Fibroblast of skin of abdomen (primary cell): ENCODE data around the gene PIP4P1. TPM values are rescaled to one million over a fixed set of nuclear protein-coding genes. Genes with fewer than 3 reads are reported as not detected.
"Not testable (repeated sequence)": the region's sequence is repeated elsewhere in the genome, so short reads cannot be mapped to it uniquely, and the experiment has no call there.

ENCODE experiments used
- DNase-seq: peaks from one replicate; pipeline ENCODE4 v3.0.0-alpha.2; 2013
- polyA plus RNA-seq, 2 experiments: library from polyadenylated mRNA; unstranded; fragments of 120-200 nt; gene quantifications; one replicate each; pipeline ENCODE4 v1.2.1, GENCODE V29; 2013; ENCODE audit not compliant: insufficient read length in 2 of 2

PIP4P1 gene
- polyA plus RNA-seq (2013, experiment 1 of 2; ENCODE audit: insufficient read length): 22.7 TPM
- polyA plus RNA-seq (2013, experiment 2 of 2; ENCODE audit: insufficient read length): 20.3 TPM

DNA sequence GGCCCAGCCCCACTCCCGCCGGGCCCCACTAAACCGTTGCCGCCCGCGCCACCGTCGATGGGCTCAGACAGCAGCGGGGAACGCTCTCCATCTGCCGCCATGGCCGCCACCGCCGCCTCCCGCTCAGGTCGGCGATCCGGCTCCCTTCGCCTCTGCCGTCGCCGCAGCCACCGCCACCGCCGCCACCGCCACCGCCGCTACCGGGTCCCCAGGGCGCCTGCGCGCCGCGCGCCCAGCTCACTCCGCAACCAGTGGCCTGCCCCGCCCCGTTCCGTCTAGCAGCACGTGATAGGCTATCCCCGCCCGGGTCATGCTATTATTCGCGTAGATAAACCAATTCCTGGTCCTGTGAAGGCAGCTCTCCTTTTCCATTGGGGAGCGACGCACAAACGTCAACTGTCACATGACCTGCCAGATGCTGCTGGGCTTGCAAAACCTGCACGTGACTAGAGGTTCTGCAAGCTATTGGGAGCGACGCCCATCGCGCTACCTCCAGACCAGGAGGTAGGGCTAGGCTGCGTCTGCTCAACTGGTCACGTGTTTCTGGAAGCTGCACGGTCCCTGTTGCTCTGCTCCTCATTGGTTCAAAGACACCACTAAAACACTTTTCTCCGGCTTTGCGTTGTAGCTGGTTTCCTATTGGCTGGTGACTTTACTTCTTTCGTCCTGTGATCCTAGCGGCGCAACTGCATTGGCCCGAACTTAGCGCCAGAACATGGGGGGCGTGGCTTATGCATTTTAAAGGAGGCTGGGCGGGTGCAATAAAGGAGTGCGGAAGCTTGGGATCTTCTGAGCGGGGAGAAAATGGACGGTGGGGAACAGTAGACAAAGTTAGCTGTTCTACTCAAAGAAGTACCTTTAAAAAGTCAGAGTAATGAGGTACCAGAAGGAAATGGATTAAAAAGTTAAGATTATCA, at the start of gene PIP4P1:
TSS of gene PIP4P1 (minus strand) at position 210 of the 917 bp plus-strand sequence. CDS start at position 101, 109 bp downstream.
- peak; percentile 100 for DNase-seq

GRCh38 chr14:20508367-20508766, 47.1 kb upstream of the PIP4P1 start:
- no peak for DNase-seq

DNA sequence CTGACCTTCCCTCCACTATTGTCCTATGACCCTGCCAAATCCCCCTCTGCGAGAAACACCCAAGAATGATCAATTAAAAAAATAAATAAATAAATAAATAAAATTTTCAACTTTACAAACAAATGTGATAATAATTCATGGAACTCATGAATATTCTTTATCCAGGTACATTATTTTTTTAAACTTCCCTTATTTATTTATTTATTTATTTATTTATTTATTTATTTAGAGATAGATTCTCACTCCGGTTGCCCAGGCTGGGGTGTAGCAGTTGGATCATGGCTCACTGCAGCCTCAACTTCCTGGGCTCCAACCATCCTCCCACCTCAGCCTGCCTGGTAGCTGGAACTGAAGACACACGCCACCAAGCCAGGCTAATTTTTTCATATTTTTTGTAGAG, 46.3 kb upstream of the PIP4P1 start:
- not testable (repeated sequence) for DNase-seq

GRCh38 chr14:20506752-20507151, 45.5 kb upstream of the PIP4P1 start:
- not testable (repeated sequence) for DNase-seq

DNA sequence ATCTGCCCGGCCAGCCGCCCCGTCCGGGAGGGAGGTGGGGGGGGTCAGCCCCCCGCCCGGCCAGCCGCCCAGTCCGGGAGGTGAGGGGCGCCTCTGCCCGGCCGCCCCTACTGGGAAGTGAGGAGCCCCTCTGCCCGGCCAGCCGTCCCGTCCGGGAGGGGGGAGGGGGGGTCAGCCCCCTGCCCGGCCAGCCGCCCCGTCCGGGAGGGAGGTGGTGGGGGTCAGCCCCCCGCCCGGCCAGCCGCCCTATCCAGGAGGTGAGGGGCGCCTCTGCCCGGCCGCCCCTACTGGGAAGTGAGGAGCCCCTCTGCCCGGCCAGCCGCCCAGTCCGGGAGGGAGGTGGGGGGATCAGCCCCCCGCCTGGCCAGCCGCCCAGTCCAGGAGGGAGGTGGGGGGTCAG, 45.0 kb upstream of the PIP4P1 start:
- DNase-seq: not testable (repeated sequence)

DNA sequence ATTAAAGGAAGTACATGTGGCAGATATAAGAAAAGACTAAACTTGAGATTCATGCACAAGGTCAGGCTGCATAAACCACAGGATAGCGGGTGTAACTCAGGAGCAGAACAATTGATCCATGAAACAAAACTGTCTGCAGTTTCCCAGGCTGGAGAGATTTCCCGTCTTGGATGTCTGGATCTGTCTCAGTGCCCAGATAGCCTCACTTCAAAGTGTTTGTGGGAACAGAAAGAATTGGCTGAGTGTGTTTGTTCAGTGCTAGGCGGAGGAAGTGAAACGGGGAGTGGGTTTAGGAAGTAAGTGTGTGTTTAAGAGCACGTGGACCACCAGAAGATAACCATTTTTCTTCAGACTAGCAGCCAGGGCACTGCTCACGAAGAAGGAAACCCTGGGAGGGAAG, 42.7 kb upstream of the PIP4P1 start:
- no peak for DNase-seq

DNA sequence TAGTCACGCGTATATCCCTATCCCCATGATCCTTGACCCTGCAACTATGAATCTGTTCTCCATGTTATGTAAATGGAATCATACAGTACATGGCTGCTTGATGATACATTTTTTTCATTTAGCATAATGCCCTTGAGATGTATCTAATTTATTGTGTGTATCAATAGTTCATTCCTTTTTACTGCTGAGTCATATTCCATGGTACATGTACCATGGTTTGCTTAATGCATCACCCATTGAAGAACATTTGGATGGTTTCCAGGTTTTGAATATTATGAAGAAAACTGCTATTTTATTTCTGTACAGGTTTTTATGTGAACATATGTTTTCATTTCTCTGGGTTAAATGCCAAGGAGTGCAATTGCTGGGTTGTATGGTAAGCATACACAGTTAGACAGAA, 40.1 kb upstream of the PIP4P1 start:
- no peak for DNase-seq

DNA sequence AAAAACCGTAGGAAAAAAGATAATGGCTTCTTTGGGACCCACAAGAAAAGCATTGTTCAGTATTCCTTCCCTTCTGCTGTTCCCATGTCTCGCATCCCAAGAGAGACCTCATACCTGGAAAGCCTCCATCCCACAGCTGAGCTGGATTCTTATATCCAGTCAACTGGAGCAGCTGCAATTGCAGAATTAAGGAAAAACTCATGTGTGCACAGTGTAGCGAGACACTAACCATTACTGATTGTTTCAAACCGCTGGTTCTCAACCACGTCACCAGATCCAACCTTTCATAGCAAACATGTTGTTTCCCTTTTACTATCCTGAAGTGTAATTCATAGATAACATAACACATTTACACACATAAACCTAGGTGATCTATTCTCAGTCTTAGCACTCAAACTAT, 38.6 kb upstream of the PIP4P1 start:
- DNase-seq: no peak

DNA sequence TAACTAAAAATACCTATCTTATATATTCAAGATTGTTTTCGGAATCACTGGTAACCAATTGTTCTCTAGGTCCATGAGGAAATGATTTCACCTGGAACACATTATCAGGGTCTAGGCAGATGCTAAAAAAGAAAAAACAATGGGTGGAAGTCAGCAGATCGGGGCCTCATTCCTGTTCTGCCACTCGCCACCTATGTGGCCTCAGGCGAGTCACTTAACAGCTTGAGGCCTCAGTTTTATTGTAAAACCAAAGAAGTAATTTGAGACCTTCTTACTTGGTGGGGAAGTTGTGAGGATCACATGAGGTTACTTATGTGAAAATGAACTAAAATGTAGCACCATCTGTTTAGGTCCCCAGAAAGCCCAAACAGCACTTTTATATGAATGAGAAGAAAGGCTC, 37.9 kb upstream of the PIP4P1 start:
- no peak for DNase-seq

GRCh38 chr14:20498622-20499021, 37.4 kb upstream of the PIP4P1 start:
- no peak for DNase-seq

DNA sequence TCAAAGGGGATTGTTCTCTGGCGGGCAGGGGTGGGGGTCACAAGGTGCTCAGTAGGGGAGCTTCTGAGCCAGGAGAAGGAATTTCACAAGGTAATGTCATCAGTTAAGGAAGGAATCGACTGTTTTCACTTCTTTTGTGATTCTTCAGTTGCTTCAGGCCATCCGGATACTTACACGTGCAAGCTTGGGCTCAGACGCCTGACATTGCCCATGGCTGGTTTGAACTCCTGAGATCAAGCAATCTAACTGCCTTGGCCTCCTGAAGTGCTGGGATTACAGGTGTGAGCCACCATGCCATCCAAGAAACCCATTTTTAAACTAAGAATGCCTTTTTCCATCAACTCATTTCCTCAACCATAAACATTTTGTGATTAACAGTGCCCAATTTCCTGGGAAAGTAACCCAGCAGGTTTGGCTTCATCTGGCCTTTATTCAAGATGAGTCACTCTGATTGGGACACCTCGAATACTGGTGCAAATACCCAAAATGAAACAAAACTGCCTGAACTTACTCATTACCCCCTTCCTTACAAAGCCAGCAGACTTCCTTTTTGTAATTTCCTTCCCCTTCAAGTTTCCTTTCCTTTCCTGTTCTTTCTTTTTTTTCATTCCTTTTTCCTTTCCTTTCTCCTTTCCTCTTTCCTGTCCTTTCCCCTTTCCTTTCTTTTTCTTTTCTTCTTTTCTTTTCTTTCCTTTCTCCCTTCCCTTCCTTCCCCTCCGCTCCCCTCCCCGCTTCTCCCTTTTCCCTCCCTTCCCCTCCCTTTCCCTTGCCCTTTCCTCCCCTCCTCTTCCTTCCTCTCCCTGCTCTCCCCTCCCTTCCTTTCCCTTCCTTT, 33.9 kb upstream of the PIP4P1 start:
- DNase-seq: no peak

- DNase-seq: no peak
Measured at GRCh38 chr14:20493634-20494033, 32.4 kb upstream of the PIP4P1 start.

GRCh38 chr14:20492486-20492885, 31.3 kb upstream of the PIP4P1 start:
- DNase-seq: no peak

- no peak for DNase-seq
Measured at GRCh38 chr14:20490563-20490962, 29.3 kb upstream of the PIP4P1 start.

DNA sequence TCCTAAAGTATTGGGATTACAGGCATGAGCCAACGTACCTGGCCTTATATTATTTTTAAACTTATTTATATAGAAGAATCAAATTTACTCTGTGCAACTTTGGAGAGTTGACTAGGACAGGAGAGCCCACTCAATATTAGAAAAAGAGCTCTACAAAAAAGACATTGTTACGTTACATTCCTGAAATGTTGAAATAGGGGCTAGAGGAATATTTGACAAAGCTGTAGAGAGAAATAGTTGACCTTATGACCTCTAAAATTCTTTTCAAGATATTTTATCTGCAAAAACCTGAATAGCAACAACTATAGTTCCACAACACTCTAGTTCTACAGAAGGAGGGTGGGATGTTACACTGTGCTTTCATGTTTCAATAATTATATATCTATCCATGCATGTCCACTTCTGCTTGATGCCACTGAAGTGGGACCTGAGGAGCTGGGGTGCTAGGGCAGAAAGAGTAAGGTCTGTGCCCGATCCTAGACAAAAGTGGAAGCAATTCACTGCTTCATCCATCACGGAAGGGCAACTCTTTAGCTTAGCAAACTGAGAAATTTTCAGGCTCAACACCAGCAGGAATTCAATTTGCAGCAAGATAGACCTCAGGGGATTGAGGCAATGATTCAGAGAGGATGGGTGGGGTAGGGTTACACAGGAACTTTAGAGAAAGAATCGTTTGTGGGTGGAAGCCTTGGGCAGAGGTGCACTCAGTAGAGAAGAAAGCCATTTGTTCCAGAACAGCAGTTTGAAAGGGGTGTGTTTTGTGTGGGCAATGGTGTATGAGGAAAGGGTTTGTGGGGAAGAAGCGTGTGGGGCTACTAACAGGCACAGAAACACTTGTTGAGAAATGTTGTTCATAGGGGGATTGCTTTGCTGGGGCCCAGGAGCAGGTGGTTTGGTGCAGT, 28.1 kb upstream of the PIP4P1 start:
- DNase-seq: no peak

GRCh38 chr14:20487396-20487725, 26.1 kb upstream of the PIP4P1 start:
- no peak for DNase-seq

GRCh38 chr14:20486684-20487395, 25.6 kb upstream of the PIP4P1 start:
- DNase-seq: no peak

DNA sequence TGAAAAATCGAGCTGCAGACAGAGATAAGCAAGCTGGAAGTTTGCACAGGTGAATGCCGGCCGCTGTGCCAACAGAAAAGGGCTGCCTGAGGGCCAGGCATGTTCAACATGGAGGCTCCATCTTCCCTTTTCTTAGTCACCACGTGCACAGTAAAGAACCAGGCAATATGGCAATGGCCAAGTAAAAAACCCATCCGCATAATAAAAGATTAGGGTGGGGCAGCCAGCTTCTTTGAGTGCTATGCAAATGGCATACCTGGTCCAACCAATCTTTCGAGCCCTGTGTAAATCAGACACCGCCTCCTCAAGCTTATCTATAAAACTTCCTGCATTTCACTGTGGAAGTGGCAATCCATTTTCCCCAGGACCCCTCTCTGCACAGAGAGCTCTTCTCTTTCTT, 24.7 kb upstream of the PIP4P1 start:
- DNase-seq: no peak

DNA sequence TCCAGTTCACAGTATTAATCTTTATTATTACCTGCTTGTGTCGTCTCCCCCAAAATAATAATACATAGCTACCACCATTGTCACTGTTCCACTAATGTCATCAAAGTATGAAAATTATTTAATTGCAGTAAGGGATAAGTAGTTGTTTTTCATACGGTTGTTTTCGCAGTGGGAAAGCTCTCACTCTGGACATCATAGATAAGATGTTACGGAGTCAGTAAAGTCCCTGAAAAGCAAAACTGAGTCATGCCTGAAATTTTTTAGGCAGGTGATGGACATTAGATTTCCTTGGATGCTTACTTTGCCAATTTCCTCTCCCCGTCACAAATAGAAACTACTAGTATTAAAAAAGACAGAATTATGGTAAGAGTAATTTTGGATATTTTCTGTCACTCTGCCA, 21.1 kb upstream of the PIP4P1 start:
- DNase-seq: no peak

- DNase-seq: no peak
Measured at GRCh38 chr14:20478894-20479293, 17.7 kb upstream of the PIP4P1 start.

DNA sequence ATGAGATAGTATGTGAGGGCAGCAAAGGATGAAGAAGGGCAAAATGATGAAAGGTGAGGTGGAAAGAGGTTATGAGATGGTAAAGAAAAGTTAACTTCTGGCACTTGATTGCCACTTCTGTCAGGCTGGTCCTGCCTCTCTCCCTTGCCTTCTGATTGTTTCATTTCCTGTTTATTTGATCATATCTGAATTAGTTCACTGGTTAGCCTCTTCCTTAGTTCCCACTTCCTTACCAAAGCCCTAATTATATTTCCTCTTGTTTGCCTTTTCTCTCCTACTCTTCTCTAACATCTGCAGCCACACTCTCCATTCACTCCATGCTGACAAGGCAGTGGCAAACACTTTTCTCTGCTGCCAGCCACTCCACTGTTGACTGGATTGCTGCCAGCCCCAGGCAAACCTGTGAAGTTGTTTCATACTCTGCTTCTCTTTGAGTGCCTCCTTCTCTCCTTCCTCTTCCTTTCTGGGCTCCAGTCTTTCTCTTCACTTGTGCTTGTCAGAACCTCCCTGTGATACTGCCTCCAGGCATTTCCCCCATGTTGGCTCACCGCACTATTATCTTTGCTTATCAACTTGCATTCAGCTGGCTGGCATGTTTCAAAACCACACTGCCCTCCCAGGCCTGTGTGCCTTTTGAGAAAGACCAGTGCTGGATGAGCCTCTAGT, 16.1 kb upstream of the PIP4P1 start:
- DNase-seq: no peak
